ENCODE data around the gene POU2F1. TPM values are rescaled to one million over a fixed set of nuclear protein-coding genes. Genes with fewer than 3 reads are reported as not detected.

POU2F1 gene
- total RNA-seq, 4 donors from 2014 or later, result 8.7 to 34.0 (median 9.6) TPM

DNA sequence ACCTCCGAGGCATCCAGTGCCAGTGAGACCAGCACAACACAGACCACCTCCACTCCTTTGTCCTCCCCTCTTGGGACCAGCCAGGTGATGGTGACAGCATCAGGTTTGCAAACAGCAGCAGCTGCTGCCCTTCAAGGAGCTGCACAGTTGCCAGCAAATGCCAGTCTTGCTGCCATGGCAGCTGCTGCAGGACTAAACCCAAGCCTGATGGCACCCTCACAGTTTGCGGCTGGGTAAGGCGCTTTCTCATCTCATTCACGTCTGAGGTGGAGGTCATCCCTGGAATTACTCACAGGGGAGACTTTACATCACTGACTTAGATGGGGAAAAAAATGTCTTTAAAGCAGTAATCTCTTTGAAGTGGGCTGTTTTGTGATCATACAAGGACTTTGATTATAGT lies 191.4 kb downstream of the POU2F1 start:
- no peak overlapping the region for H3K4me3 ChIP-seq (ENCODE audit: low read depth, poor library complexity, severe bottlenecking)
- WGBS, 2 donors, result 94 to 95% methylated on average over 4 of the region's 4 CpGs
- intact Hi-C loops (cut with DNase I; ENCODE audit: low total_unique reads), result no loop called here
- no peak for DNase-seq (ENCODE audit: low spot score in 2 of 2)
- TF ChIP-seq, protein P1, sequence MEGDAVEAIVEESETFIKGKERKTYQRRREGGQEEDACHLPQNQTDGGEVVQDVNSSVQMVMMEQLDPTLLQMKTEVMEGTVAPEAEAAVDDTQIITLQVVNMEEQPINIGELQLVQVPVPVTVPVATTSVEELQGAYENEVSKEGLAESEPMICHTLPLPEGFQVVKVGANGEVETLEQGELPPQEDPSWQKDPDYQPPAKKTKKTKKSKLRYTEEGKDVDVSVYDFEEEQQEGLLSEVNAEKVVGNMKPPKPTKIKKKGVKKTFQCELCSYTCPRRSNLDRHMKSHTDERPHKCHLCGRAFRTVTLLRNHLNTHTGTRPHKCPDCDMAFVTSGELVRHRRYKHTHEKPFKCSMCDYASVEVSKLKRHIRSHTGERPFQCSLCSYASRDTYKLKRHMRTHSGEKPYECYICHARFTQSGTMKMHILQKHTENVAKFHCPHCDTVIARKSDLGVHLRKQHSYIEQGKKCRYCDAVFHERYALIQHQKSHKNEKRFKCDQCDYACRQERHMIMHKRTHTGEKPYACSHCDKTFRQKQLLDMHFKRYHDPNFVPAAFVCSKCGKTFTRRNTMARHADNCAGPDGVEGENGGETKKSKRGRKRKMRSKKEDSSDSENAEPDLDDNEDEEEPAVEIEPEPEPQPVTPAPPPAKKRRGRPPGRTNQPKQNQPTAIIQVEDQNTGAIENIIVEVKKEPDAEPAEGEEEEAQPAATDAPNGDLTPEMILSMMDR (IDR thresholded peaks at IDR 0.05), result no peak

DNA sequence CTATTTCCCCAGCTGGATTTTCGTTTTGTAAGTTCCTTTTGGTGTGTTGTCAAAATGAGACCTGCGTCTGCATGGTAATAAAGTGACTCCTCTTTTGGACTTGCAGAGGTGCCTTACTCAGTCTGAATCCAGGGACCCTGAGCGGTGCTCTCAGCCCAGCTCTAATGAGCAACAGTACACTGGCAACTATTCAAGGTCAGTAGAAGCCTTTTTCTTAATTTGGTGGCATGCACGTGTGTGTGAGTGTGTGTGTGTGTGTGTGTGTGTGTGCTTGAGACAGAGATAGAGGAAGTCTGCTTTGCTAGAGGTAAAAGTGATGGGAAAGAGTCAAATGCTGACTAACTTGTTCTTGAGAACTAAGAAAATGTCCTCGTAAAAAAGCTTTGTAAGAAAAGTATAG lies 192.2 kb downstream of the POU2F1 start:
- H3K4me3 ChIP-seq (ENCODE audit: low read depth, poor library complexity, severe bottlenecking), result no peak overlapping the region
- no peak for DNase-seq (ENCODE audit: low spot score in 2 of 2)
- 84 to 87% methylated on average over 5 of the region's 5 CpGs for WGBS, 2 donors
- intact Hi-C loops (cut with DNase I; ENCODE audit: low total_unique reads), result no loop called here
- TF ChIP-seq POLR2A (IDR thresholded peaks at IDR 0.05), result no peak
- TF ChIP-seq, protein P1 (IDR thresholded peaks at IDR 0.05), result no peak

GRCh38 chr1:167413328-167413727 lies 192.6 kb downstream of the POU2F1 start:
- 92 to 95% methylated on average over 3 of the region's 3 CpGs for WGBS, 2 donors
- intact Hi-C loops (cut with DNase I; ENCODE audit: low total_unique reads), result no loop called here
- DNase-seq (ENCODE audit: low spot score in 2 of 2), result no peak
- TF ChIP-seq POLR2A (IDR thresholded peaks at IDR 0.05), result no peak
- TF ChIP-seq, protein P1 (IDR thresholded peaks at IDR 0.05), result no peak
- no peak overlapping the region for H3K4me3 ChIP-seq (ENCODE audit: low read depth, poor library complexity, severe bottlenecking)

GRCh38 chr1:167416506-167416905 lies 195.8 kb downstream of the POU2F1 start:
- WGBS, 2 donors, result 50 to 81% methylated on average over 1 of the region's 1 CpG
- TF ChIP-seq, protein P1 (IDR thresholded peaks at IDR 0.05), result no peak
- no peak for TF ChIP-seq POLR2A (IDR thresholded peaks at IDR 0.05)
- no peak overlapping the region for H3K4me3 ChIP-seq (ENCODE audit: low read depth, poor library complexity, severe bottlenecking)

DNA sequence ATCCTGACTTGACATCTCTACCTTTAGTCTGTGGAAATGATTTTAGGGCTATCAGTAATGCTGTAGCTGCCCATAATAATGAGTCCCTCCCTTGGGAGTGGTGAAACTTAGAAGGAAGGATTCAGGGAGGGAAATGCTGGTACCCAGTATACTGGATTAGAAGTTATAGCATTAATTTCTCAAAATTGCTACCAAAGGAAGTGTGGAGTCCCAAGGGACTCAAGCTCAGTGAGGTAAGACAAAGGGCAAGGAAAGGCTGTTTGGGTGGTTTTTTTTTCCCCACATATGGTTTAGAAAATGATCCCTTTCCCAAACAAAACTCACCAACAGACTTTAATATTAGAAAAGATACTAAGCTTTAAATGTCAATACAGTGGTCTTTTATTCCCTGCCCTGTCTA lies 197.7 kb downstream of the POU2F1 start:
- intact Hi-C loops (cut with DNase I; ENCODE audit: low total_unique reads), result no loop called here
- DNase-seq (ENCODE audit: low spot score in 2 of 2), result no peak
- TF ChIP-seq, protein P1 (IDR thresholded peaks at IDR 0.05), result no peak
- no peak for TF ChIP-seq POLR2A (IDR thresholded peaks at IDR 0.05)

More at GRCh38 chr1:167416506-167416905, 195.8 kb downstream of the POU2F1 start:
- intact Hi-C loops (cut with DNase I; ENCODE audit: low total_unique reads), result no loop called here
- no peak for DNase-seq (ENCODE audit: low spot score in 2 of 2)

GRCh38 chr1:167419245-167419644 lies 198.6 kb downstream of the POU2F1 start:
- intact Hi-C loops (cut with DNase I; ENCODE audit: low total_unique reads), result no loop called here
- DNase-seq (ENCODE audit: low spot score in 2 of 2), result no peak
- no peak for TF ChIP-seq POLR2A (IDR thresholded peaks at IDR 0.05)
- TF ChIP-seq, protein P1 (IDR thresholded peaks at IDR 0.05), result no peak
- H3K4me3 ChIP-seq (ENCODE audit: low read depth, poor library complexity, severe bottlenecking), result no peak overlapping the region

More for the DNA sequence above, 197.7 kb downstream of the POU2F1 start:
- no peak overlapping the region for H3K4me3 ChIP-seq (ENCODE audit: low read depth, poor library complexity, severe bottlenecking)

Measured in lower leg skin (tissue), 4 donors.